WTC11 (cell line): Measurements from ENCODE around the gene POLDIP2. TPM values are rescaled to one million over a fixed set of nuclear protein-coding genes. Genes with fewer than 3 reads are reported as not detected.

Experiments used
- ATAC-seq: fragments of 200-7000 bp; cut with Tn5 transposase; 2 replicates; pipeline ENCODE4 v1.10.0; 2021; ENCODE audit warnings: mild to moderate bottlenecking, moderate library complexity
- CTCF ChIA-PET: fragments of 300-600 bp; sonication (Branson Sonifier 250); formaldehyde crosslinking; loops from one replicate; lab custom pipeline; 2021; ENCODE audit warnings: antibody characterized with exemption; lab: Charles Lee
- POLR2A ChIA-PET: fragments of 350-600 bp; sonication (Branson Sonifier 250); formaldehyde crosslinking; loops from one replicate; lab custom pipeline; 2021; ENCODE audit warnings: antibody characterized with exemption; lab: Charles Lee
- DNase-seq: peaks from one replicate; pipeline ENCODE4 v3.0.0; 2021; ENCODE audit warnings: low spot score
- H3K27ac Mint-ChIP-seq: 2 replicates; pipeline ENCODE4 v1.8.0; 2021; ENCODE audit warnings: mixed read lengths
- H3K27me3 Mint-ChIP-seq: 2 replicates; pipeline ENCODE4 v1.8.0; 2021; ENCODE audit warnings: low read depth, mild to moderate bottlenecking, moderate library complexity, mixed read lengths
- H3K36me3 Mint-ChIP-seq: 2 replicates; pipeline ENCODE4 v1.8.0; 2021; ENCODE audit warnings: mixed read lengths
- H3K4me1 Mint-ChIP-seq: 2 replicates; pipeline ENCODE4 v1.8.0; 2022; ENCODE audit warnings: mixed read lengths
- H3K4me3 Mint-ChIP-seq: 2 replicates; pipeline ENCODE4 v1.8.0; 2021; ENCODE audit warnings: mild to moderate bottlenecking, moderate library complexity, mixed read lengths
- H3K9me3 Mint-ChIP-seq: 2 replicates; pipeline ENCODE4 v1.8.0; 2021; ENCODE audit warnings: mixed read lengths
- AR ChIP-seq: fragments of 250-450 bp; sonication (Bioruptor Pico); IDR thresholded peaks from 2 replicates; pipeline ENCODE4 v1.9.0; 2021; ENCODE audit warnings: mild to moderate bottlenecking
- ARID4B ChIP-seq: sonication (generic); formaldehyde crosslinking; IDR thresholded peaks from 2 replicates; pipeline ENCODE4 v1.8.0; 2023; ENCODE audit warnings: missing genetic modification reagents, mild to moderate bottlenecking, borderline replicate concordance
- CDX4 ChIP-seq: fragments of 250-450 bp; sonication (Bioruptor Pico); IDR thresholded peaks from 2 replicates; pipeline ENCODE4 v1.9.0; 2021; ENCODE audit warnings: moderate library complexity, mild to moderate bottlenecking, inconsistent platforms, borderline replicate concordance
- ETV6 ChIP-seq: sonication (generic); formaldehyde crosslinking; IDR thresholded peaks from 2 replicates; pipeline ENCODE4 v1.8.1; 2022; ENCODE audit warnings: mild to moderate bottlenecking, missing genetic modification reagents
- FOXP1 ChIP-seq: sonication (generic); formaldehyde crosslinking; IDR thresholded peaks from 2 replicates; pipeline ENCODE4 v1.8.0; 2022; ENCODE audit warnings: missing genetic modification reagents, mild to moderate bottlenecking, moderate library complexity, borderline replicate concordance
- GRHL2 ChIP-seq: fragments of 250-450 bp; sonication (Bioruptor Pico); IDR thresholded peaks from 2 replicates; pipeline ENCODE4 v1.8.0; 2022; ENCODE audit warnings: mild to moderate bottlenecking, moderate library complexity; ENCODE audit not compliant: insufficient replicate concordance, severe bottlenecking
- JAZF1 ChIP-seq: fragments of 250-450 bp; sonication (Bioruptor Pico); IDR thresholded peaks from 2 replicates; pipeline ENCODE4 v1.9.0; 2021; ENCODE audit warnings: moderate library complexity, mild to moderate bottlenecking, inconsistent platforms
- NFE2L1 ChIP-seq: sonication (generic); formaldehyde crosslinking; IDR thresholded peaks from 2 replicates; pipeline ENCODE4 v1.8.1; 2023; ENCODE audit warnings: missing genetic modification reagents
- RELA ChIP-seq: sonication (generic); formaldehyde crosslinking; IDR thresholded peaks from 2 replicates; pipeline ENCODE4 v1.8.1; 2022; ENCODE audit warnings: missing genetic modification reagents, mild to moderate bottlenecking, borderline replicate concordance
- ZNF396 ChIP-seq: fragments of 250-450 bp; sonication (Bioruptor Pico); IDR thresholded peaks from 2 replicates; pipeline ENCODE4 v1.8.0; 2021; ENCODE audit warnings: mild to moderate bottlenecking, moderate library complexity, borderline replicate concordance
- ZNF423 ChIP-seq: fragments of 250-450 bp; sonication (Bioruptor Pico); IDR thresholded peaks from 2 replicates; pipeline ENCODE4 v2.1.2; 2022; ENCODE audit warnings: mild to moderate bottlenecking, moderate library complexity
- ZNF671 ChIP-seq: fragments of 250-450 bp; sonication (Bioruptor Pico); IDR thresholded peaks from 2 replicates; pipeline ENCODE4 v1.8.0; 2021; ENCODE audit warnings: mild to moderate bottlenecking
- total RNA-seq: library from RNA; stranded (reverse); gene quantifications from 3 replicates; pipeline ENCODE4 v1.2.3, GENCODE V29; 2021

The POLDIP2 gene
- total RNA-seq, 1 experiment from 2014 or later, result 85.4 TPM

GRCh38 chr17:28365487-28365886 is 8.2 kb upstream of the POLDIP2 start:
- POLR2A ChIA-PET, result no interaction called here
- DNase-seq, result no peak
- H3K9me3 Mint-ChIP-seq, result no peaks in the 10 kb centered on the region
- peaks cover 9% of the 10 kb centered on the region for H3K4me1 Mint-ChIP-seq
- CTCF ChIA-PET, result interaction anchor here (2.0 to 2.5 kb wide), 2 partner anchors 8 to 51 kb away, joined by 7 to 16 read pairs; partner anchors contain the start of gene POLDIP2
- no peak overlapping the region for H3K27ac Mint-ChIP-seq
- H3K27me3 Mint-ChIP-seq, result no peaks in the 10 kb centered on the region; the same call in 1 of the 2 replicates
- TF ChIP-seq ARID4B (no peak), AR (CRISPR knock-in tag) (no peak), CDX4 (no peak), ZNF423 (CRISPR knock-in tag) (no peak), FOXP1 (no peak), NFE2L1 (CRISPR knock-in tag) (no peak), ZNF396 (no peak), GRHL2 (CRISPR knock-in tag) (no peak), ZNF671 (CRISPR knock-in tag) (no peak), ETV6 (CRISPR knock-in tag) (no peak), JAZF1 (no peak)
- ATAC-seq, result no peak
- H3K36me3 Mint-ChIP-seq, result peaks cover 13% of the 10 kb centered on the region
- H3K4me3 Mint-ChIP-seq, result no peak overlapping the region

GRCh38 chr17:28364665-28365363 is 7.5 kb upstream of the POLDIP2 start, which contains the start of gene SEBOX:
SEBOX (minus strand) TSS chr17:28365199; CDS start chr17:28365151, 48 bp downstream.
- TF ChIP-seq RELA (CRISPR knock-in tag), result no peak
- no peak within 1 kb of the TSS for H3K27ac Mint-ChIP-seq
- peaks cover 2% of the 10 kb centered on the region; the same call in 1 of the 2 replicates for H3K4me1 Mint-ChIP-seq
- ATAC-seq (no peak), DNase-seq (no peak)
- H3K36me3 Mint-ChIP-seq, result peaks cover 18% of the 10 kb centered on the region
- H3K9me3 Mint-ChIP-seq, result no peaks in the 10 kb centered on the region
- H3K27me3 Mint-ChIP-seq, result no peaks in the 10 kb centered on the region
- ChIA-PET POLR2A (no interaction called here), CTCF (interaction anchor here (2.0 to 2.5 kb wide), 2 partner anchors 7 to 52 kb away, joined by 7 to 16 read pairs; partner anchors contain the start of gene POLDIP2)
- no peak within 1 kb of the TSS for H3K4me3 Mint-ChIP-seq
